GM19438 (cell line): ENCODE data around the gene MATK.
"Not testable (repeated sequence)": the region's sequence is repeated elsewhere in the genome, so short reads cannot be mapped to it uniquely, and the experiment has no call there.

Experiments
- ATAC-seq: cut with Tn5 transposase; IDR thresholded peaks from one replicate; pipeline ENCODE4 v1.9.1; 2021; ENCODE audit warnings: low read depth; ENCODE audit not compliant: unreplicated experiment

MATK gene

DNA sequence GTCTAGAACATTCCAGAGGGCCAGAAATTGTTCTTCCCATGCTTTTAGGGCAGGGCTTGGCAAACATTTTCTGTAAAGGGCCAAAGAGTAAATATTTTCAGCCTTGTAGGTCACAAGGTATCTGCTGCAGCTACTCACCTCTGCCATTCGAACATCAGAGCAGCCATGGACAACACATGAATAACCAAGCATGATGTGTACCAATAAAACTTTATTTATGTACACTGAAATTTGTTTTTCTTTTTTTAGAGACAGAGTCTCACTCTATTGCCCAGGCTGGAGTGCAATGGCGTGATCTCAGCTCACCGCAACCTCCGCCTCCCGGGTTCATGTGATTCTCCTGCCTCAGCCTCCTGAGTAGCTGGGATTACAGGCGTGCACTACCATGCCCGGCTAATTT lies 28.5 kb downstream of the MATK start:
- ATAC-seq: not testable (repeated sequence)

DNA sequence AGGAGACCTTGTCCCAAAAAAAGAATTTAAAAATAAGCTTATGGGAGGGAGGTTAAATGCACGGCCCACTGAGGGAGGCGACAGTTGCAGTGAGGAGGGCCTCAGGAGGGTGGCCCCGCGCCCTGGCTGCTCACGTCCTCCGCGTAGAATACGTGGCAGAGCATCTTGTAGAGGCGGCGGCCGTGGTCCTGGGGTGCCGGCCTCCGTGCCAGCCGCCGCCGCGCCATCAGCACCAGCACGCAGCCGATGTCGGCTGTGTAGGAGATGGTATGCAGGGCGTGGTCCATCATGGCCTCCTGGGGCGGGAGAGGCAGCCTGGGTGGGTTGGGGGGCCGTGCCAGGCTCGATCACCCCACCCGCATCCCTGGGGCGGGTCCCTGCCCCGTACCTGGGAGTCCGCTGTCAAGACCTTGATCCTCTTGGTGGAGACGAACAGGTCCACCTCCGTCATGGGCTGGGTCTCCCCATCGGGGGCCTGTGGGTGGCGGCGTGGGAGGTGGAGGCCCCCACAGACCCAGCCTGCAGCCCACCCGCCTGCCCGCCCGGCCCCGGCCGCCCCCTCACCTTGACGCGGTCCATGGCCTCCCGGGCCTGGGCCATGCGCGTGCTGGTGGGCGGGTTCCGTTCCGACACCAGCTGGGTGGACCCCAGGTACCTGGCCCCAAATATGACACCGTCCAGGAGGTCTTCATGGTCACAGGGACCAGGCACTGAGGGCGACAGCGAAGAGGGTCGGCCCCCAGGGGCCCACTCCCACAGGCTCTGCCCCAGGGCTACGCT lies 32.4 kb downstream of the MATK start:
- no peak for ATAC-seq

DNA sequence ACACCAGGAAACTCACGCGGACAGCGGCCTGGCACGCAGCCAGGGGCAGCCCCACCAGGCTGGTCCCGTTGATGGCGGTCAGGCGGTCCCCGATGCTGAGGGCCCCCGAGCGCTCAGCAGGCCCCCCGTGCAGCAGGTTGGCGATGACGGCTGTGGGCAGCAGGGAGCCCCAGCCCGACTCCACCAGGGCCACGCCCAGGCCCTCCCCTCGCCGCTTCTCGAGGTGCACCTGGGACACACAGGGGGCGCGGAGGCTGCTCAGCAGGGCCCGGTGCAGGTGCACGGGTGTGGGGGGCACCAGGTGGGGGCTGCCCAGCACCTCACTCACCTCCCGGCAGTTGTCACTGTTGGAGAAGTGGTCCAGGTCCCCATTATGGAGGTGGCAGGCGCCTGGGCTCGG lies 33.7 kb downstream of the MATK start:
- no peak for ATAC-seq

DNA sequence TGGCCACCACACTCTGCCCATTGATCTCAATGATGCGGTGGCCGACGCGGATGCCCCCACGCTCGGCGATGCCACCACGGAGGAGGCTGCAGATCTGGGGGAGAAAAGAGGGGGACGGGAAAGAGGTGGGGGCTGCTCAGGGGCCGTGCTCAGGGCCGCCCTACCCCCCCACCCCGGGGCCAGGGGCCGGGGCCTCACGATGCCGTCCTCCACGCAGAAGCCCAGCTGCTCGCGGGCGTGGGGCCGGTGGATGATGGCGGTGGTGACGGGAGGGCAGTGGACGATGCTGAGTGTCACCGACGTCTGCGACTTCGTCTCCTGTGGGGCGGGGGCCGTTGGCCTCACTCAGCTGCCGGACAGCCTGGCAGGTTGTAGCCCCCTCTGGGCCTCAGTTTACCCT lies 34.9 kb downstream of the MATK start:
- ATAC-seq: no peak

DNA sequence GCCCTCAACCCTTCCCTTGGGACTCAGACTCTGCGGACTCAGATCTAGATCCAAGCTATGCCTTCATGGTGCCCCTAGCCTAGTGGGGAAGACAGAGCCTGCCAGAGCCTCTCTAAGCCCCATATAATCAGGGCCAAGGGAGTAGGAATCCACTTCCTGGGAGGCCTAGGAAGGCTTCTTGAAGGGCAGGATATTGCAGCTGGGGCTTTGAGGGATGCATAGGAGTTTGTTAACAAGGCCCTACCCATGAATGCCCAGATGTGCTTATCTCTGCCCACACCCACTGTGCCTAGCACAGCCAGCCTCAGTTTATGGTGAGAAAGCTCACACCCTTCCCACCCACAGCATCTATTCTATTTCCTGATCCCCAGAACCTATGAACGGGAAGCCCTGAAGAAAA lies 36.0 kb downstream of the MATK start:
- no peak for ATAC-seq

DNA sequence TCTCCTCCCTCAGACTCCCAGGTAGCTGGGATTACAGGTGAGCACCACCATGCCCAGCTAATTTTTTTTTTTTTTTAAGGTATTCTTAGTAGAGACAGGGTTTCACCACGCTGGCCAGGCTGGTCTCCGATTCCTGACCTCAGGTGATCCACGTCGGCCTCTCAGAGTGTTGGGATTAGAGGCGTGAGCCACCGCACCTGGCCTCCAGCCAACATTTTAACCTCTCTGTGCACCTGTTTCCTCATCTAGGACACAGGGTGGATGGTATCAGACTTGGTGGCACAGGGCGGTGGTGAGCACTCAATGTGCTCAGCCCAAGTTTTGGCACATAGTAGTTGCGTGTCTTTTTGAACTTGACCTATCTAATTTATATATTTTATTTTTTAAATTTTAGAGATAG lies 37.2 kb downstream of the MATK start:
- ATAC-seq: no peak

DNA sequence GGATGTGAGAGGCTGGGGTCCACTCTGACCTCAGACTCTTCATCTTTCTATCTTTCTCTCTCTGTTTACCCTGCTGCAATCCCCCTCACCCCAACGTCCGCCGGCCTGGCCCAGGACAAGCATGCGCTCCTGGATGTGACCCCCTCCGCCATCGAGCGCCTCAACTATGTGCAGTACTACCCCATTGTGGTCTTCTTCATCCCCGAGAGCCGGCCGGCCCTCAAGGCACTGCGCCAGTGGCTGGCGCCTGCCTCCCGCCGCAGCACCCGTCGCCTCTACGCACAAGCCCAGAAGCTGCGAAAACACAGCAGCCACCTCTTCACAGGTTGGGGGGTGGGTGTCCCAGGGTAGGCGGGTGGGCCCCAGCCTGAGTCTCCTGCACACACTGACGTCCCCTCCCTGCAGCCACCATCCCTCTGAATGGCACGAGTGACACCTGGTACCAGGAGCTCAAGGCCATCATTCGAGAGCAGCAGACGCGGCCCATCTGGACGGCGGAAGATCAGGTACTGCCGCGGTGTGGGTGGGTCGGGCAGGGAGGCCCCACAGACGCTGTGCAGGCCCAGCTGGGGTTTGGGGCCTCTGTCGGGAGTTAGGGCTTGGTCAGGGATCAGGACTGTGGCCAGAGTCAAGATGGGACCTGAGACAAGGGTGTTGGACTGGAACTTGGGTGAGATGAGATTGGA lies 39.7 kb downstream of the MATK start:
- ATAC-seq: no peak

DNA sequence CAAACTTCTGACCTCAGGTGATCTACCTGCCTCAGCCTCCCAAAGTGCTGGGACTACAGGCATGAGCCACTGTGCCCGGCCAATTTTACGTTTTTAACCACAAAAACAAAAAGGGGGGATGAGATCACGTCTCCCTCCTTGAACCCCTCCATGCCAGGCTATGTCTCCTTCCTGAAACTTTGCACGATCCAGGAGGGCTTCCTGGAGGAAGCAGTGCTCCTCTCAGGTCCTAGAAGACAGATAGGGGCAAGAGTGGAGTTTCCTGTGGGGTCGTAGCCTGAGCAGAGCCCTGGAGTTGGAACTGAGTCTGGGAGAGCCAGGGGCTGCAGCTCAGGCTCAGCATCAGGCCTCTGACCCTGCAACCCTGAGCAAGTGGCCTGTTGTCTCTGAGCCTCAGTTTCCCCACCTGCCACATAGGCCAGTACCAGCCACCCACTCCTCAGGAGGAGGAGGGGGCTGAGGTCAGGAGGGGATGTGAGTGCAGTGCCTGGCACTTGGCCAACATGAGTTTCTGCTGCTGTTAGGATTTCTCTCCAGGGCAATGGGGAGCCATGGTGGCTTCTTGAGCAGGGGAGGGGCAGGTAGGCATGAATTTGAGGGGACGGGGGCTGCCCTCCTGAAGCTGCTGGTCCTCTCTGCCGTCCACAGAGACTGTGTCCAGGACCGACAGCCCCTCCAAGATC lies 40.7 kb downstream of the MATK start:
- ATAC-seq: no peak

DNA sequence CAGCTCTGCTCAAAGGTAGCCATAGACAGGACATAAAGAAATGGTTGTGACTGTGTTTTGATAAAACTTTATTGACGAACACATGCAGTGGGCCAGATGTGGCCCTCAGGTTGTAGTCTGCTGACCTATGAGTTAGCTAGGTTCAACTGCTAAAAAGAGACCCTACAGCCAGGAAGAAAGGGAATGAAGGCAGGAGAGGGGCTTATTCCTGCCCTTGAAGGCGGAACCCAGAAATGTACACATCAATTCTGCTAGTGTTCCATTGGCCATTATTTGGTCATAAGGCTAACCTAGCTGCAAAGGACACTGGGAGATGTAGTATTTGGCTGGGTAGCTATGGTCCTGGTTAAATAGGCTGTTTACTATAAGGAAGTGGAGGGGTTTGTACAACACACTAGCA lies 42.7 kb downstream of the MATK start:
- ATAC-seq: no peak

DNA sequence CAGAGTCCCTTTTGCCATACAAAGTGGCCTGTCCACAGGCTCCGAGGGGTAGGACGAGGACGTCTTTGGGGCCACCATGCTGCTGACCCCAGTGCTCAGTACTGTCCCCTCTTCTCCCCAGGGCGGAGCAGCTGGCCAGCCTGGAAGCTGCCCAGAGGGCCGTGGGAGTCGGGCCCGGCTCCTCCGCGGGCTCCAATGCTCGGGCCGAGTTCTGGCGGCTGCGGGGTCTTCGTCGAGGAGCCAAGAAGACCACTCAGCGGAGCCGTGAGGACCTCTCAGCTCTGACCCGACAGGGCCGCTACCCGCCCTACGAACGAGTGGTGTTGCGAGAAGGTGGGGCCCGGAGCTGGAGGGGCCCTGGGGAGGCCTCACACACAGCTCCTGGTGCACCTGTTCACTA lies 45.8 kb downstream of the MATK start:
- ATAC-seq: no peak

DNA sequence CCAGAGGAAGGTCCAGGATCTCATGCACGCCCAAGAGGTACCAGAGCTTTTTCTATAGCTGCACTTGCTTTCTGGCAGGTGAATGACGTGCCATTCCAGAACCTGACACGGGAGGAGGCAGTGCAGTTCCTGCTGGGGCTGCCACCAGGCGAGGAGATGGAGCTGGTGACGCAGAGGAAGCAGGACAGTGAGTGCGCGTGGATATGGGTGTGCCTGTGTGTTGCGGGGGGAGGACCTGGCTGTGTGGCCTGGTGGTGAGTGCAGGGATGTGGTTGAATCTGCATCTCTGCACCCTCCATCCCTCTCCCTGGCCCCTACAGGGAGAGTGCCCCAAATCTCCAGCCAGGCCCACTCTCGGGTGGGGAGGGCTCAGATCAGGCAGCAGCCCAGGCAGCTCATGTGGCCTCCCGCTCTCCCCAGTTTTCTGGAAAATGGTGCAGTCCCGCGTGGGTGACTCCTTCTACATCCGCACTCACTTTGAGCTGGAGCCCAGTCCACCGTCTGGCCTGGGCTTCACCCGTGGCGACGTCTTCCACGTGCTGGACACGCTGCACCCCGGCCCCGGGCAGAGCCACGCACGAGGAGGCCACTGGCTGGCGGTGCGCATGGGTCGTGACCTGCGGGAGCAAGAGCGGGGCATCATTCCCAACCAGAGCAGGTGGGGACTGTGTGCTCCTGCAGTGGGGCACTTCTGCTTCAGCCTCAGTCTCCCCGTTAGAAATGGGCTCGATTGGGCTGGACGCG lies 47.5 kb downstream of the MATK start:
- no peak for ATAC-seq

DNA sequence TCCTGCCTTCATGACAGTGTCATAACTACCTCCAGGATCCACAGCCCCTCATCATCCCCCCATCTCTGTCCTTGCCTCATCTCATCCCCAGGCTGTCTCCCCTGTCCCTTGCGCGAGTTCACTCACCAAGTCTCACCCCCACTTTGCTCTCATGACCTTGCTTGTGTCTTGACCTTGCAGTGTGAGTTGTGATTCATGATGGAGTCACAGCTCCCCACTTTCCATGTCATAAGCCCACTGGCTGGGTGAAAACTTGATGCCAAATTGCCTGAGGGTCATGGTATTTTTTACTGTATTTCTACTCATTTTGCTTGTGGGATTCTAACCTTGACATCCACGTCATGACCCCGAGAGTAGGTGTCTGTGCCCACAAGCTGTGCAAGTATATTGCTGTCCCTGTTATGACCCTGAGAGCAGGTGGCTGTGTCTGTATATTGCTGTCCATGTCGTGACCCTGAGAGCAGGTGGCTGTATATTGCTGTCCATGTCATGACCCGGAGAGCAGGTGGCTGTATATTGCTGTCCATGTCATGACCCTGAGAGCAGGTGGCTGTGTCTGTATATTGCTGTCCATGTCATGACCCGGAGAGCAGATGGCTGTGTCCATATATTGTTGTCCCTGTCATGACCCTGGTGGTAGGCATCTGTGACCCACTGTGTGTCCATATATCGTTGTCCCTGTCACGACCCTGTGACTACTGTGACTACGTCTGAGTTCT lies 48.5 kb downstream of the MATK start:
- ATAC-seq: no peak

DNA sequence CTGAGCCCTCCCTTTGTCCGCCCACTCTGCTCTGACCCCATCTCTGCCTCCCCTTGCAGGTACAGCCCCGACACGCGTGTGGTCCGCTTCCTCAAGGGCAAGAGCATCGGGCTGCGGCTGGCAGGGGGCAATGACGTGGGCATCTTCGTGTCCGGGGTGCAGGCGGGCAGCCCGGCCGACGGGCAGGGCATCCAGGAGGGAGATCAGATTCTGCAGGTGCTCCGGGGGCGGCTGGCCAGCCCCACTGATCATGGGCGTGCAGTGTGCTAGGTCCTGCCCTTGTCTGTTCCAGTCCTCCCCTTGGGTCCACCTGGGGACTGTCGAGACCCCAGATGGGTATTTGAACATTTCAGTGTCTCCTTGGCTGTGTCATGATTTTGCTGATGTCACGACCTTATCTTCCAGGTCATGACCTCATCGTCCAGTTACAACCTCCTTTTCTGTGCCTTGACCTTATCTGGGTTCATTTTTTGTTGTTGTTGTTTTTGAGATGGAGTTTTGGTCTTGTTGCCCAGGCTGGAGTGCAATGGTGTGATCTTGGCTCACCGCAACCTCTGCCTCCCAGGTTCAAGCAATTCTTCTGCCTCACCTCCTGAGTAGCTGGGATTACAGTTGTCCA lies 50.0 kb downstream of the MATK start:
- no peak for ATAC-seq

DNA sequence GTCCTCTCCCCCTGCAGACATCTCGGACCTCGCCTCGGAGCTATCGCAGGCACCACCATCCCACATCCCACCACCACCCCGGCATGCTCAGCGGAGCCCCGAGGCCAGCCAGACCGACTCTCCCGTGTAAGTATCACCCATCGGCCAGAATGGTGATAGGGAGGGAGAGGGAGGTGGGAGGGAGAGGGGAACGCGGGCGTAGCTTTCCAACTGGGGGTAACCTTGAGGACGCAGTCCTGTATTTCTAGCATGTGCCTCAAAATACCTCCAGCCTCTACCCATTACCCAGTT lies 51.9 kb downstream of the MATK start:
- ATAC-seq: no peak

DNA sequence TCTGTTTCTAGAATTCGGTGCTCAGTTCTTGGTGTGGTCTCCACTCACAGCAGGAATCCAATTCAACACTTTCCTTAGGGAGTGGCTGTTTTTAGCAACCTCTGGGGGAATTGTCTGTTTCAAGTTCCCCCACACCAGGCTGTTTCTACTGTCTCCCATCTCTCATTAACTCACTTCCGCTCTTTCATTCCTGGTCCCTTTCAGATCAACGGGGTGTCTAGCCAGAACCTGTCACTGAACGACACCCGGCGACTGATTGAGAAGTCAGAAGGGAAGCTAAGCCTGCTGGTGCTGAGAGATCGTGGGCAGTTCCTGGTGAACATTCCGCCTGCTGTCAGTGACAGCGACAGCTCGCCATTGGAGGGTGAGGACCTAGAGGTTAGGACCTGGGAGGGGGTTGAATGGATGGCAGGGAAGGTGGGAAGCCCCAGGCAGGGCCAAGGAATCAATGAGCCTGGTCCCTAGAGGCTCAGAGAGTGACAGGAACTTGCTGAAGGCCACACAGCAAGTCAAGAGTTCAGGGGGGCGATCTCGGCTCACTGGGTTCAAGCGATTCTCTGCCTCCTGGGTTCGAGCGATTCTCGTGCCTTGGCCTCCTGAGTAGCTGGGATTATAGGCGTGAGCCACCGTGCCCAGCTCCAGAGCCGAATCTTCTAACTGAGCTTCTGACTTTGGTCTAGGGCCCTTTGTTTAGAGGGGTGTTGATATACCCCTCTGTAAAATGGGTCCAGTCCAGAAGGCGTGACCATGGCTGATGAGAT lies 52.5 kb downstream of the MATK start:
- ATAC-seq: no peak

DNA sequence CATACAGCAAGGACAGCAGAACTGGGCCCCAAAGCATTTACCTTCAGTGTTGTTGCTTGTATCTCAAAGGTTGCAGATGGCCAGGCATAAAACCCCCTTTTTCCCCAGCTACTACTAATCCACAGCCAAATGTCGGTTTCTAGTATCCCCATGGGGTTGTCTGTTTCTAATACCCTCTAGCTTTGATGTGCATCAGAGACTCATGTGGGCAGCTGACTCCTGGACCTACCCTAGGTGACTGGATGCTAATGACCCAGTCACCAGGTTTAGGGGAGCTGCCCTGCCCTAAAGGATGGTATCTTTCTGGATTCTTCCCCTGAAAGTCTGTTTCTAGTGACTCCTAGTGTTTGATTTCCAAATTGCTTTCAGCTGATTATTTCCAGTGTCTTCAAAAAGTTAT lies 54.1 kb downstream of the MATK start:
- no peak for ATAC-seq

DNA sequence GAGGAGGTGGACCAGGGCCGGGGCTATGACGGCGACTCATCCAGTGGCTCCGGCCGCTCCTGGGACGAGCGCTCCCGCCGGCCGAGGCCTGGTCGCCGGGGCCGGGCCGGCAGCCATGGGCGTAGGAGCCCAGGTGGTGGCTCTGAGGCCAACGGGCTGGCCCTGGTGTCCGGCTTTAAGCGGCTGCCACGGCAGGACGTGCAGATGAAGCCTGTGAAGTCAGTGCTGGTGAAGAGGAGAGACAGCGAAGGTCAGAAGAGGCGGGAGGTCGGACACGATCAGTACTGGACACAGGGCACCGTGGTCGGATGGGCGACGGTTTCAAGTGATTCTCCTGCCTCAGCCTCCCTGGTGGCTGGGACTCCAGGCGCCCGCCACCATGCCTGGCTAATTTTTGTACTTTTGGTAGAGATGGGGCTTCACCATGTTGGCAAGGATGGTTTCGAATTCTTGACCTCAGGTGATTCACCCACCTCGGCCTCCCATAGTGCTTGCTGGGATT lies 55.7 kb downstream of the MATK start:
- no peak for ATAC-seq
